ENCODE results near the gene PPP1R12A.
A peak's percentile ranks its signal among the peaks of the same experiment; 100 is the strongest.

PPP1R12A gene

GRCh38 chr12:79973801-79974200 is 38.9 kb upstream of the PPP1R12A start:
- no peak overlapping the region for H3K27ac ChIP-seq

GRCh38 chr12:79964100-79964627 is 29.3 kb upstream of the PPP1R12A start:
- H3K27ac ChIP-seq, result no peak overlapping the region
- no peak for TF ChIP-seq ZFX (IDR thresholded peaks at IDR 0.05)
- TF ChIP-seq, protein P1, sequence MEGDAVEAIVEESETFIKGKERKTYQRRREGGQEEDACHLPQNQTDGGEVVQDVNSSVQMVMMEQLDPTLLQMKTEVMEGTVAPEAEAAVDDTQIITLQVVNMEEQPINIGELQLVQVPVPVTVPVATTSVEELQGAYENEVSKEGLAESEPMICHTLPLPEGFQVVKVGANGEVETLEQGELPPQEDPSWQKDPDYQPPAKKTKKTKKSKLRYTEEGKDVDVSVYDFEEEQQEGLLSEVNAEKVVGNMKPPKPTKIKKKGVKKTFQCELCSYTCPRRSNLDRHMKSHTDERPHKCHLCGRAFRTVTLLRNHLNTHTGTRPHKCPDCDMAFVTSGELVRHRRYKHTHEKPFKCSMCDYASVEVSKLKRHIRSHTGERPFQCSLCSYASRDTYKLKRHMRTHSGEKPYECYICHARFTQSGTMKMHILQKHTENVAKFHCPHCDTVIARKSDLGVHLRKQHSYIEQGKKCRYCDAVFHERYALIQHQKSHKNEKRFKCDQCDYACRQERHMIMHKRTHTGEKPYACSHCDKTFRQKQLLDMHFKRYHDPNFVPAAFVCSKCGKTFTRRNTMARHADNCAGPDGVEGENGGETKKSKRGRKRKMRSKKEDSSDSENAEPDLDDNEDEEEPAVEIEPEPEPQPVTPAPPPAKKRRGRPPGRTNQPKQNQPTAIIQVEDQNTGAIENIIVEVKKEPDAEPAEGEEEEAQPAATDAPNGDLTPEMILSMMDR (conservative IDR thresholded peaks at IDR 0.05), result no peak

More at GRCh38 chr12:79973801-79974200, 38.9 kb upstream of the PPP1R12A start:
- TF ChIP-seq, protein P1 (conservative IDR thresholded peaks at IDR 0.05), result no peak
- TF ChIP-seq ZFX (IDR thresholded peaks at IDR 0.05), result no peak

DNA sequence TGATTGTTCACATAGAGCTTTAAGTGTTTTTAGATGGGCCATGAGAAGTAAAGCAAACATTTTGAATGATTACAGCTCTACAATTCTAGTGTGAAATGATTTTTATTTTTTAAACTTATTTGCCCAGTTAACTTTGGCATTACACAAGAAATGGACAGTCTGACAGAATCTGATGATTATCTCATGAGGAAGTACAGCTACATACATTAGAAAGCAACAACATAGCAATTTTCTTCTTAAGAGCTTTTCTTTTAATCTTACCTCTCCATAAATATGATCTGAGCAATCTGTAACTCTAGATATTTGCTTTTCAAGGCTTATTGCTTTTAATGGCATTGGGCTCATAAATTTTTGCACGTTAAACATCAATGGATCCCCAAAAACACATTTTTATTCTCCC is 26.5 kb upstream of the PPP1R12A start:
- TF ChIP-seq, protein P1 (conservative IDR thresholded peaks at IDR 0.05), result no peak
- no peak for TF ChIP-seq ZFX (IDR thresholded peaks at IDR 0.05)
- H3K27ac ChIP-seq, result peak overlapping the region; percentile 47; the same call in 1 of the 2 replicates

DNA sequence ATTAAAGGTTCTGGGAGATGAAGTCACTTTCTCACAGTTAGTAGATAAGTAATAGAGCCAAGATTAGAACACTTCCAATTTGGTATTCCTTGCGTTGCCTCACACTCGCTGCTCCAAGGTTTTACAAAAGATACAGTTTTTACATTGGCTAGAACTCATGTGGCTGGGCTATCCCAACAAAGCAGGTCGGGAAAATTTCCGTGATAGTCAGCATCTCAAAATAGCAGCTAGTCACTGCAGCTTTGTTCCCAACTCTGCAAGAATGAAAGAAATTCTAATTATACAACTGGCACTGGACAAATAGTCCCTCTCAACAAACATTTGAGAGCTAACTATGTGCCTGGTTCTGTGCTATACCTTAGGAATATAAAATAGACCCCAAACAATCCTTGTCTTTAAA is 24.6 kb upstream of the PPP1R12A start:
- TF ChIP-seq ZFX (IDR thresholded peaks at IDR 0.05), result no peak
- TF ChIP-seq, protein P1 (conservative IDR thresholded peaks at IDR 0.05), result no peak
- no peak overlapping the region for H3K27ac ChIP-seq

- no peak overlapping the region for H3K27ac ChIP-seq
- TF ChIP-seq, protein P1 (conservative IDR thresholded peaks at IDR 0.05), result no peak
- TF ChIP-seq ZFX (IDR thresholded peaks at IDR 0.05), result no peak
These were observed 22.0 kb upstream of the PPP1R12A start for GRCh38 chr12:79956896-79957295.

GRCh38 chr12:79955561-79955960 is 20.7 kb upstream of the PPP1R12A start:
- TF ChIP-seq, protein P1 (conservative IDR thresholded peaks at IDR 0.05), result no peak
- no peak for TF ChIP-seq ZFX (IDR thresholded peaks at IDR 0.05)

DNA sequence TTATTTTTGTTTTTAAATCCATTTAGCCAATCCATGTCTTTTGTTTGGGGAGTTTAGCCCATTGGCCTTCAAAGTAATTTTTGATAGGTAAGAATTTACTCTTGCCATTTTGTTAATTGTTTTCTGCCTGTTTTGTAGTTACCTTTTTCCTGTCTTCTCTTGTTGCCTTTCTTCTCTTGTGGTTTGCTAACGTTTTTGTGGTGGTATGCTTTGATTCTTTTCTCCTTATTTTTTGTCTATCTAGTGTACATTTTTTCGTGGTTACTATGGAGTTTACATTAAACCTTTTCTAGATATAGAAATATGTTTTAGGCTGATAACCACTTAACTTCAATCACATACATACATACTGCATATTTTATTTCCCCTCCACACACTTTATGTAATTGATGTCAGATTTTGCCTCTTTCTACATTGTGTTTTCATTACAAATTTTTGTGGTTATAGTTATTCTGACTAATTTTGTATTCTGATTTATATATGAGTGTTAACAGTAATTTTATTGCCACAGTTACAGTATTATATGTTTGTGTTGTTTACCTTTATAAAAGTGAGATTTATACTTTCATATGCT is 19.2 kb upstream of the PPP1R12A start:
- no peak for TF ChIP-seq ZFX (IDR thresholded peaks at IDR 0.05)
- TF ChIP-seq, protein P1 (conservative IDR thresholded peaks at IDR 0.05), result no peak
- no peak overlapping the region for H3K27ac ChIP-seq

More at GRCh38 chr12:79955561-79955960, 20.7 kb upstream of the PPP1R12A start:
- no peak overlapping the region for H3K27ac ChIP-seq

Data from C4-2B (cell line).